Measurements from ENCODE around the gene CLCN4. TPM values are rescaled to one million over a fixed set of nuclear protein-coding genes. Genes with fewer than 3 reads are reported as not detected.

Gene CLCN4
- total RNA-seq, 1 experiment from 2014 or later: 6.9 TPM

DNA sequence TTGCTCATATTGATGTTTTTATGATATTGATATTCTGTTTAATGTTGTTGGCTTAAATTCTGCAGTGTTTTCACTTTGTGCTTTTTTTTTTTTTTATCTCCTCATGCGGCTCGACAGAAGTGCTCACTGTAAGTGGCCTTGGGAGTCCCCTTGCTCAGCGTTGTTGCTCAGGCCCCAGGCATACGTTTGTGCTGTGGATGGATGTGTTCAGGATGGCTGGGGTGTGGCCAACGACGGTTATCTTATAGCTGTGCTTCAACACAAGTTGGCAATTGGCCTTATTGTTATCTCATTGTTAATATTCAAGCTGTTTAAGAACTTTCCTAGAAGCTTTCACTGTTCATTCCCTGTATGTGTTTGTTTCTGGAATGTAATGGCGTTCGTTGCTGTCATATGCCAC, 36.4 kb upstream of the CLCN4 start:
- peaks cover 81 to 85% of the 10 kb centered on the region in 2 experiments for H3K9me3 Mint-ChIP-seq
- H2BK120ac ChIP-seq (ENCODE audit: low read depth, low read length, poor library complexity, severe bottlenecking): no peak overlapping the region

More for the DNA sequence above, 36.4 kb upstream of the CLCN4 start:
- Histone ChIP-seq H3K79me2 (ENCODE audit: insufficient read depth, low read length) (no peaks in the 10 kb centered on the region), H2BK15ac (ENCODE audit: low read depth, low read length) (no peak overlapping the region), H3T11ph (ENCODE audit: low read length) (no peak overlapping the region), H3K23ac (ENCODE audit: insufficient read length, low read depth, low read length) (no peak overlapping the region), H3K4me1 (ENCODE audit: insufficient read depth, low read length) (no peaks in the 10 kb centered on the region), H4K5ac (ENCODE audit: insufficient read length, low read depth, low read length) (no peak overlapping the region), H3K14ac (ENCODE audit: insufficient read depth, low read length) (no peak overlapping the region), H4K91ac (ENCODE audit: insufficient read length, low read depth, low read length) (no peak overlapping the region), H2AK5ac (ENCODE audit: insufficient read length, low read length) (no peak overlapping the region), H3K79me1 (ENCODE audit: insufficient read depth, low read depth, low read length, poor library complexity, severe bottlenecking) (no peaks in the 10 kb centered on the region), H3K23me2 (ENCODE audit: insufficient read length, low read depth, low read length, poor library complexity, severe bottlenecking) (no peaks in the 10 kb centered on the region), H3K27me3 (ENCODE audit: insufficient read depth, low read length) (no peaks in the 10 kb centered on the region), H3K9me3 (ENCODE audit: control insufficient read depth, low read depth, low read length) (peaks cover 42% of the 10 kb centered on the region), H2BK20ac (ENCODE audit: low read depth, low read length, poor library complexity, severe bottlenecking) (no peak overlapping the region), H3K9ac (ENCODE audit: extremely low read depth, insufficient read length, low read length) (no peak overlapping the region), H3K18ac (ENCODE audit: insufficient read length, low read depth, low read length) (no peak overlapping the region), H4K8ac (replicated peaks; ENCODE audit: insufficient read length, low read depth, low read length) (no peak overlapping the region), H2BK5ac (ENCODE audit: insufficient read length, low read length) (no peak overlapping the region), H2BK12ac (ENCODE audit: insufficient read length, low read depth, low read length) (no peak overlapping the region), H3K27ac (ENCODE audit: insufficient read length, low read depth, low read length) (no peak overlapping the region), H3K4ac (ENCODE audit: low read depth, low read length) (no peak overlapping the region), H3K56ac (ENCODE audit: insufficient read length, low read depth, low read length) (no peak overlapping the region), H4K20me1 (ENCODE audit: control insufficient read depth, insufficient read depth, insufficient read length) (no peaks in the 10 kb centered on the region), H2AFZ (ENCODE audit: low read length) (no peak overlapping the region), H3K4me2 (ENCODE audit: insufficient read depth, insufficient read length, low read length) (no peak overlapping the region)
- no CpG with 5 or more reads among the region's 8 CpGs for WGBS (ENCODE audit: extremely low coverage, insufficient read length, low lambda C conversion rate)
- Mint-ChIP-seq H3K27me3 (ENCODE audit: low read depth) (no peaks in the 10 kb centered on the region; the same call in 1 of the 2 replicates), H3K4me1 (no peaks in the 10 kb centered on the region), H3K4me3 (no peak overlapping the region), H3K36me3 (ENCODE audit: insufficient read depth in 1 of 3, low read depth in 3 of 3) (peaks cover 72 to 85% (median 81%) of the 10 kb centered on the region in 3 experiments), H3K27ac (no peak overlapping the region)
- no peak for DNase-seq
- TF ChIP-seq, protein P1, sequence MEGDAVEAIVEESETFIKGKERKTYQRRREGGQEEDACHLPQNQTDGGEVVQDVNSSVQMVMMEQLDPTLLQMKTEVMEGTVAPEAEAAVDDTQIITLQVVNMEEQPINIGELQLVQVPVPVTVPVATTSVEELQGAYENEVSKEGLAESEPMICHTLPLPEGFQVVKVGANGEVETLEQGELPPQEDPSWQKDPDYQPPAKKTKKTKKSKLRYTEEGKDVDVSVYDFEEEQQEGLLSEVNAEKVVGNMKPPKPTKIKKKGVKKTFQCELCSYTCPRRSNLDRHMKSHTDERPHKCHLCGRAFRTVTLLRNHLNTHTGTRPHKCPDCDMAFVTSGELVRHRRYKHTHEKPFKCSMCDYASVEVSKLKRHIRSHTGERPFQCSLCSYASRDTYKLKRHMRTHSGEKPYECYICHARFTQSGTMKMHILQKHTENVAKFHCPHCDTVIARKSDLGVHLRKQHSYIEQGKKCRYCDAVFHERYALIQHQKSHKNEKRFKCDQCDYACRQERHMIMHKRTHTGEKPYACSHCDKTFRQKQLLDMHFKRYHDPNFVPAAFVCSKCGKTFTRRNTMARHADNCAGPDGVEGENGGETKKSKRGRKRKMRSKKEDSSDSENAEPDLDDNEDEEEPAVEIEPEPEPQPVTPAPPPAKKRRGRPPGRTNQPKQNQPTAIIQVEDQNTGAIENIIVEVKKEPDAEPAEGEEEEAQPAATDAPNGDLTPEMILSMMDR (conservative IDR thresholded peaks at IDR 0.05): no peak
